Testis (tissue), 2 donors: Measurements from ENCODE around the gene RILPL2.
"Not testable (repeated sequence)": the region's sequence is repeated elsewhere in the genome, so short reads cannot be mapped to it uniquely, and the experiment has no call there.

Source experiments
- CTCF ChIP-seq, 3 experiments: fragments of 450-650 bp in 2 of 3; fragments of 200-600 bp in 1 of 3; sonication (generic) in 1 of 3; IDR thresholded peaks; one replicate each; pipeline ENCODE4 v1.5.1; 2016 to 2019; ENCODE audit warnings: antibody characterized with exemption in 3 of 3, mild to moderate bottlenecking in 2 of 3, moderate library complexity in 1 of 3
- POLR2A ChIP-seq: fragments of 450-650 bp; IDR thresholded peaks from one replicate; pipeline ENCODE4 v1.6.1; 2017; ENCODE audit warnings: antibody characterized with exemption, mild to moderate bottlenecking, moderate library complexity

GRCh38 chr12:123481251-123481650, 44.8 kb upstream of the RILPL2 start:
- TF ChIP-seq POLR2A; CTCF (IDR thresholded peaks at IDR 0.05): not testable (repeated sequence)
